HG03108 (cell line): ENCODE data around the gene CEACAM8.
"Not testable (repeated sequence)": the region's sequence is repeated elsewhere in the genome, so short reads cannot be mapped to it uniquely, and the experiment has no call there.

Source experiments
- ATAC-seq: cut with Tn5 transposase; IDR thresholded peaks from one replicate; pipeline ENCODE4 v1.9.1; 2021; ENCODE audit warnings: moderate library complexity; ENCODE audit not compliant: unreplicated experiment

CEACAM8 gene

GRCh38 chr19:42546831-42547500 lies 47.8 kb downstream of the CEACAM8 start:
- ATAC-seq, result no peak

GRCh38 chr19:42544146-42544545 lies 50.6 kb downstream of the CEACAM8 start:
- ATAC-seq, result no peak

- no peak for ATAC-seq
Observed at GRCh38 chr19:42542791-42543190, 51.9 kb downstream of the CEACAM8 start.

- no peak for ATAC-seq
Observed at GRCh38 chr19:42540071-42540553, 54.6 kb downstream of the CEACAM8 start.

- no peak for ATAC-seq
Observed at GRCh38 chr19:42538841-42539709, 55.6 kb downstream of the CEACAM8 start.

- not testable (repeated sequence) for ATAC-seq
Observed at GRCh38 chr19:42535276-42535675, 59.4 kb downstream of the CEACAM8 start.

GRCh38 chr19:42534391-42534790 lies 60.3 kb downstream of the CEACAM8 start:
- no peak for ATAC-seq

- no peak for ATAC-seq
Observed at GRCh38 chr19:42532891-42533290, 61.8 kb downstream of the CEACAM8 start.

GRCh38 chr19:42531313-42531712 lies 63.4 kb downstream of the CEACAM8 start:
- no peak for ATAC-seq
